ENCODE results near the gene INTS11. TPM values are rescaled to one million over a fixed set of nuclear protein-coding genes. Genes with fewer than 3 reads are reported as not detected.
A peak's percentile ranks its signal among the peaks of the same experiment; 100 is the strongest.

The INTS11 gene
- polyA plus RNA-seq, 2 of the 4 experiments (the other 2 are of a cell fraction), result 41.9 to 62.9 TPM

DNA sequence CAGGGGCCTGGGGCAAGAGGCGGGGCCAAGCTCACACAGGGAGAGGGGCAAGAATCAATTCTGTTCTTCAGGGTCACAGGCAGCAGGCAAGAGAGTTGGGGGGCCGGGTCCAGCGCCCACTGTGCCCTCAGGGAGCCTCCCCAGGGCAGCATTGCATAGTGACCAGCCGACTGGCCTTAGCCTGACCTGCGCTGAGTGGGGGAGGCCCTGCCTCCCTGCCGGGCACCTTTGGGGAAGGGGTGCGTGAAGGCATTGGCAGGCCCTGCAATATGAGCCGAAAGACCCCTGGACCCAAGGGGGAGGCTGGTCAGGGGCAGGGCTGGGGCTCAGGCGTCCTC is 32.0 kb downstream of the INTS11 start:
- 96% methylated on average over 5 of the region's 9 CpGs for WGBS (ENCODE audit: missing lambda C conversion rate)
- POLR2A ChIA-PET, result no interaction called here
- FAIRE-seq (no peak), ATAC-seq (no peak), DNase-seq (ENCODE audit: low read depth in 1 of 2, low spot score in 1 of 2) (no peak)
- TF ChIP-seq CHD4 (IDR thresholded peaks at IDR 0.05; ENCODE audit: borderline replicate concordance), result no peak
- no peak for TF ChIP-seq NPAS2 (CRISPR knock-in tag; IDR thresholded peaks at IDR 0.05; ENCODE audit: borderline replicate concordance)
- TF ChIP-seq USF2 (IDR thresholded peaks at IDR 0.05), result no peak
- TF ChIP-seq CBX8 (IDR thresholded peaks at IDR 0.05), result no peak
- no peak for TF ChIP-seq HOXB5 (CRISPR knock-in tag; IDR thresholded peaks at IDR 0.05)
- no peak for TF ChIP-seq HEYL (CRISPR knock-in tag; IDR thresholded peaks at IDR 0.05)
- no peak for TF ChIP-seq EHMT2 (IDR thresholded peaks at IDR 0.05; ENCODE audit: low read depth)
- TF ChIP-seq GATA3 (IDR thresholded peaks at IDR 0.05; ENCODE audit: borderline replicate concordance), result no peak
- no peak for TF ChIP-seq RAD21 (conservative IDR thresholded peaks at IDR 0.05 in 1 of 2, IDR thresholded peaks at IDR 0.05 in 1 of 2)
- no peak for TF ChIP-seq NR3C1 (IDR thresholded peaks at IDR 0.05)
- no peak for TF ChIP-seq ZSCAN20 (CRISPR knock-in tag; IDR thresholded peaks at IDR 0.05)
- no peak for TF ChIP-seq BCL3 (IDR thresholded peaks at IDR 0.05)
- TF ChIP-seq CEBPB (IDR thresholded peaks at IDR 0.05), result no peak
- no peak for TF ChIP-seq MYC (IDR thresholded peaks at IDR 0.05; ENCODE audit: borderline replicate concordance, low read length)
- no peak overlapping the region for H3K27ac ChIP-seq
- CTCF ChIA-PET, result interaction anchor here (0.6 to 3.5 kb wide), 22 partner anchors 8 to 310 kb away, joined by 3 to 72 read pairs (median 4); partner anchors contain the start of genes PERM1 and SCNN1D
- no peaks in the 10 kb centered on the region for H3K4me1 ChIP-seq
- no peak overlapping the region for H3K4me2 ChIP-seq
- H3K4me3 ChIP-seq, result no peak overlapping the region
- no peaks in the 10 kb centered on the region for H3K9me3 ChIP-seq

- FAIRE-seq (no peak), DNase-seq (ENCODE audit: low read depth in 1 of 2, low spot score in 1 of 2) (peak in 1 of 2 experiments; percentile 69), ATAC-seq (peak; percentile 62 to 89; a peak in 5 of 6 replicates)
- ChIA-PET CTCF (interaction anchor here (0.6 to 3.5 kb wide), 29 partner anchors 9 to 309 kb away, joined by 3 to 72 read pairs (median 4); partner anchors contain the start of genes PERM1 and SCNN1D), POLR2A (no interaction called here)
- Histone ChIP-seq H3K27ac (no peak overlapping the region), H3K4me3 (no peak overlapping the region), H3K9me3 (no peaks in the 10 kb centered on the region), H3K4me1 (no peaks in the 10 kb centered on the region), H3K4me2 (no peak overlapping the region)
- peak; percentile 57 to 58 for TF ChIP-seq RAD21 (conservative IDR thresholded peaks at IDR 0.05 in 1 of 2, IDR thresholded peaks at IDR 0.05 in 1 of 2)
- peak; percentile 47 for TF ChIP-seq SMC3 (IDR thresholded peaks at IDR 0.05)
- no peak for TF ChIP-seq MAZ (IDR thresholded peaks at IDR 0.05; ENCODE audit: borderline replicate concordance, low read depth, low read length)
- no peak for TF ChIP-seq KDM5A (IDR thresholded peaks at IDR 0.05)
- TF ChIP-seq ZSCAN20 (CRISPR knock-in tag; IDR thresholded peaks at IDR 0.05), result no peak
- TF ChIP-seq, protein P1, sequence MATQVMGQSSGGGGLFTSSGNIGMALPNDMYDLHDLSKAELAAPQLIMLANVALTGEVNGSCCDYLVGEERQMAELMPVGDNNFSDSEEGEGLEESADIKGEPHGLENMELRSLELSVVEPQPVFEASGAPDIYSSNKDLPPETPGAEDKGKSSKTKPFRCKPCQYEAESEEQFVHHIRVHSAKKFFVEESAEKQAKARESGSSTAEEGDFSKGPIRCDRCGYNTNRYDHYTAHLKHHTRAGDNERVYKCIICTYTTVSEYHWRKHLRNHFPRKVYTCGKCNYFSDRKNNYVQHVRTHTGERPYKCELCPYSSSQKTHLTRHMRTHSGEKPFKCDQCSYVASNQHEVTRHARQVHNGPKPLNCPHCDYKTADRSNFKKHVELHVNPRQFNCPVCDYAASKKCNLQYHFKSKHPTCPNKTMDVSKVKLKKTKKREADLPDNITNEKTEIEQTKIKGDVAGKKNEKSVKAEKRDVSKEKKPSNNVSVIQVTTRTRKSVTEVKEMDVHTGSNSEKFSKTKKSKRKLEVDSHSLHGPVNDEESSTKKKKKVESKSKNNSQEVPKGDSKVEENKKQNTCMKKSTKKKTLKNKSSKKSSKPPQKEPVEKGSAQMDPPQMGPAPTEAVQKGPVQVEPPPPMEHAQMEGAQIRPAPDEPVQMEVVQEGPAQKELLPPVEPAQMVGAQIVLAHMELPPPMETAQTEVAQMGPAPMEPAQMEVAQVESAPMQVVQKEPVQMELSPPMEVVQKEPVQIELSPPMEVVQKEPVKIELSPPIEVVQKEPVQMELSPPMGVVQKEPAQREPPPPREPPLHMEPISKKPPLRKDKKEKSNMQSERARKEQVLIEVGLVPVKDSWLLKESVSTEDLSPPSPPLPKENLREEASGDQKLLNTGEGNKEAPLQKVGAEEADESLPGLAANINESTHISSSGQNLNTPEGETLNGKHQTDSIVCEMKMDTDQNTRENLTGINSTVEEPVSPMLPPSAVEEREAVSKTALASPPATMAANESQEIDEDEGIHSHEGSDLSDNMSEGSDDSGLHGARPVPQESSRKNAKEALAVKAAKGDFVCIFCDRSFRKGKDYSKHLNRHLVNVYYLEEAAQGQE (IDR thresholded peaks at IDR 0.05), result no peak
- TF ChIP-seq, protein P2, sequence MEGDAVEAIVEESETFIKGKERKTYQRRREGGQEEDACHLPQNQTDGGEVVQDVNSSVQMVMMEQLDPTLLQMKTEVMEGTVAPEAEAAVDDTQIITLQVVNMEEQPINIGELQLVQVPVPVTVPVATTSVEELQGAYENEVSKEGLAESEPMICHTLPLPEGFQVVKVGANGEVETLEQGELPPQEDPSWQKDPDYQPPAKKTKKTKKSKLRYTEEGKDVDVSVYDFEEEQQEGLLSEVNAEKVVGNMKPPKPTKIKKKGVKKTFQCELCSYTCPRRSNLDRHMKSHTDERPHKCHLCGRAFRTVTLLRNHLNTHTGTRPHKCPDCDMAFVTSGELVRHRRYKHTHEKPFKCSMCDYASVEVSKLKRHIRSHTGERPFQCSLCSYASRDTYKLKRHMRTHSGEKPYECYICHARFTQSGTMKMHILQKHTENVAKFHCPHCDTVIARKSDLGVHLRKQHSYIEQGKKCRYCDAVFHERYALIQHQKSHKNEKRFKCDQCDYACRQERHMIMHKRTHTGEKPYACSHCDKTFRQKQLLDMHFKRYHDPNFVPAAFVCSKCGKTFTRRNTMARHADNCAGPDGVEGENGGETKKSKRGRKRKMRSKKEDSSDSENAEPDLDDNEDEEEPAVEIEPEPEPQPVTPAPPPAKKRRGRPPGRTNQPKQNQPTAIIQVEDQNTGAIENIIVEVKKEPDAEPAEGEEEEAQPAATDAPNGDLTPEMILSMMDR (IDR thresholded peaks at IDR 0.05), result peak; percentile 37
- WGBS (ENCODE audit: missing lambda C conversion rate), result 90% methylated on average over 2 of the region's 45 CpGs
Observed at GRCh38 chr1:1291548-1292441, 32.7 kb downstream of the INTS11 start.

All from A549 (cell line).